KOPT-K1 (cell line): ENCODE measurements around the gene LMX1A.

Source experiments
- H3K27ac ChIP-seq: fragments of 200-600 bp; sonication (generic); 2 replicates; pipeline ENCODE4 v1.5.1; 2016; ENCODE audit warnings: antibody characterized with exemption, mild to moderate bottlenecking, low read depth, low read length; ENCODE audit not compliant: poor library complexity, severe bottlenecking
- H3K36me3 ChIP-seq: fragments of 200-600 bp; sonication (generic); 2 replicates; pipeline ENCODE4 v1.5.1; 2017; ENCODE audit warnings: antibody characterized with exemption, mild to moderate bottlenecking, low read length, moderate library complexity; ENCODE audit not compliant: insufficient read depth
- H3K9me3 ChIP-seq: fragments of 200-600 bp; sonication (generic); 2 replicates; pipeline ENCODE4 v1.5.1; 2017; ENCODE audit warnings: antibody characterized with exemption, low read length, mild to moderate bottlenecking; ENCODE audit not compliant: insufficient read depth, poor library complexity, severe bottlenecking

Gene LMX1A

DNA sequence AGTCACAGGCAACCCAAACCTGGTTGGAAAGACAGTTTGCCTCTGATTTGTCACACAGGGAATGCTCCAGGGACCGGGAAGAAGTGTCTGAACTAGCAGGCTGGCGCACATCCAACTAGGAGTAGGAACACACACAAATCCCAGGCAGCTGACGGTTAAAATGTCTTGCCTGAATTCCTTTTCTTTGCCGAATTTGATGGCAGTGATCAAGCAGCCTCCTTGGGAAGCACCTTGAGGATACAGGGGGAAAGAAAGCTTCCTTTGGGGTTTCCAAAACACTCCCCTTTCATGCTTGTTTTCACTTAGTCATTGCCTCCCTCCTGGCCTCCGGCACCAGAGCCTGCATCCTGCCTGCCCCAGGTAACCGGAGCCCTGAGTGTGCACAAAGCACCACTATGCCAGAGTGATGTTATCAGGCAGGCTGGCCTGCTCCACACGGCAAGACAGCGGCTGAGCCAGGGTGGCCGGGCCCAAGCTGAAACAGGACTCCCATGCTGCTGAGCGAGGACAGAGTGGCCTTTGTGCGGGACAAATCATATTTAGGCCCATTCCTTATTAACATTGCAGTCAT is 193.8 kb downstream of the LMX1A start:
- Histone ChIP-seq H3K27ac (no peak overlapping the region), H3K9me3 (no peaks in the 10 kb centered on the region), H3K36me3 (no peaks in the 10 kb centered on the region)

DNA sequence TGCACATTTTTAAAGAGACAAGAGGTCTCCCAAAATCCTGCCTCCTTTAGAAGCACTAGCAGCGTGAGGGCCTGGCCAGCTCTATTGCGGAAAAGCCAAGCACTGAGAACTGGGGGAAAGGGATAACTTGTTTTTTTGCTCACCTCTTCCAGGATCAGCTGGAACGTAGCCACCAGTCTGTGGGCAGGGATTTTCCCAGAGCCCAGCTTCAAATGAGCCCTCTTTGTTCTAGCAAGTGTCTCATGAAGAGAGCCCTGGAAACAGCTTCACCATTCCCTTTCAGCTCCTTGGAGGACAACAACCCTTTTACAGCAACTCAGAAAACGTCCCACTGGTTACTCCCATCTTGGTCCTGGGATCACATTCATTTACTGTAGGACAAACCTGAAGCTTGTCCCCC is 195.4 kb downstream of the LMX1A start:
- no peak overlapping the region for H3K27ac ChIP-seq
- no peaks in the 10 kb centered on the region for H3K36me3 ChIP-seq
- no peaks in the 10 kb centered on the region for H3K9me3 ChIP-seq

DNA sequence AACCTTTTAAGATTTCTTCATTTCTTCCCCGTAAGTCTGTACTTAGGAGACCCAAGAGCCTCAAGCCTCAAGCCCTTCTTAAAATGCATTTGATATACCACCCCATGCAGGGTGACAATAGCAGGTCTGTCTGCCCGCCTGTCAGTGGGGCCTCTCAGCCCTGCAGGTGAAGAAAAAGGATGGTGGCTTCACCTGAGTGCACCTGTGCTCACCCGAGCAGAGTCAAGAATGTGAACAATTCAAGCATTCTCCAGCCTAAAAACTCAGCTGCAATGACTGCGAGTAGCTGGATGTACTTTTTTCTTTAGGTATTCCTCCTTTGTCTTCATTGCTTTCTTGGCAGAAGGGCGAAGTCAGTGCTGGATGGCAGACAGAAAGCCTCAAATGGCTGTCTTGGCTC is 203.3 kb downstream of the LMX1A start:
- no peaks in the 10 kb centered on the region for H3K9me3 ChIP-seq
- H3K27ac ChIP-seq = no peak overlapping the region
- H3K36me3 ChIP-seq = no peaks in the 10 kb centered on the region

DNA sequence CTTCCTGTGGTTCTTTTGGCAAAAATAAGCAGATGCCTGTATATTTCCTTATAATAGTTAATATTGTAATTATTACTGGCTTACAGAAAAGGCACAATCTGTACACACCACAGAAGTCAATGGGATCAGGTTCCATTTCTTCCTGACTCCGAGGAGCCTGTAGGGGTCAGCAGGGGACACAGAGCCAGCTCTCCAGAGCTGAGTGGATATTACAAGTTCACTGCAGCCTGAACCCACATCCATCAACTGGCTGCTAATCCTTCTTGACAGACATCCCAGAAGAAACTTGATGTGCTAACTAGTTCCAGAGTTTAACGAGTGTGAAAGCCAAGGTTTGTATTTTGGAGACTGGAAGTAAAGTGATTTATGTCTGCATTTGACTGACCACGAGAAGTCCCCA is 203.8 kb downstream of the LMX1A start:
- H3K9me3 ChIP-seq = no peaks in the 10 kb centered on the region
- H3K27ac ChIP-seq = no peak overlapping the region
- H3K36me3 ChIP-seq = no peaks in the 10 kb centered on the region

DNA sequence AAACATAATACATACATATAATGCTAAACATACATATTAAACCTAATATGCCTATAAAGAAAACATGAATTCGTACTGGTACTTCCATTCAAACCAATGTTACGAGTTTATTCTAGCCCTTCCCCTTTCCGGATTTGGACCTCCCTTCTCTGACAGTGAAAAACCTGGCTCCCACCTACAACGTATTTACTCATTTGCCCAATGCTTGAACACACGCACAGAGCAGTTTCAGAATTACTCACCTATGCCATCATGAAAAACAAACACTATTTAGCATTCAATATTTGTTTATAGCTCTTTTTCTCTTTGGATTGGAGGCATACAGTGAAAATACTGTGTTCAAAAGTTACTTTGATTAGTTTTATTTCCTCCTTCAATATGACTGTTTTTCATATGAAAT is 204.4 kb downstream of the LMX1A start:
- H3K9me3 ChIP-seq = no peaks in the 10 kb centered on the region
- H3K36me3 ChIP-seq = no peaks in the 10 kb centered on the region
- H3K27ac ChIP-seq = no peak overlapping the region
